SH-SY5Y (cell line): ENCODE measurements around the gene UQCRQ.

ENCODE experiments used
- GATA2 ChIP-seq: IDR thresholded peaks from 2 replicates; pipeline ENCODE4 v1.6.1; 2011; ENCODE audit warnings: mild to moderate bottlenecking, low read depth, low read length
- GATA3 ChIP-seq: IDR thresholded peaks from 2 replicates; pipeline ENCODE4 v1.6.1; 2011; ENCODE audit warnings: low read depth, mild to moderate bottlenecking, low read length, moderate library complexity

The UQCRQ gene

DNA sequence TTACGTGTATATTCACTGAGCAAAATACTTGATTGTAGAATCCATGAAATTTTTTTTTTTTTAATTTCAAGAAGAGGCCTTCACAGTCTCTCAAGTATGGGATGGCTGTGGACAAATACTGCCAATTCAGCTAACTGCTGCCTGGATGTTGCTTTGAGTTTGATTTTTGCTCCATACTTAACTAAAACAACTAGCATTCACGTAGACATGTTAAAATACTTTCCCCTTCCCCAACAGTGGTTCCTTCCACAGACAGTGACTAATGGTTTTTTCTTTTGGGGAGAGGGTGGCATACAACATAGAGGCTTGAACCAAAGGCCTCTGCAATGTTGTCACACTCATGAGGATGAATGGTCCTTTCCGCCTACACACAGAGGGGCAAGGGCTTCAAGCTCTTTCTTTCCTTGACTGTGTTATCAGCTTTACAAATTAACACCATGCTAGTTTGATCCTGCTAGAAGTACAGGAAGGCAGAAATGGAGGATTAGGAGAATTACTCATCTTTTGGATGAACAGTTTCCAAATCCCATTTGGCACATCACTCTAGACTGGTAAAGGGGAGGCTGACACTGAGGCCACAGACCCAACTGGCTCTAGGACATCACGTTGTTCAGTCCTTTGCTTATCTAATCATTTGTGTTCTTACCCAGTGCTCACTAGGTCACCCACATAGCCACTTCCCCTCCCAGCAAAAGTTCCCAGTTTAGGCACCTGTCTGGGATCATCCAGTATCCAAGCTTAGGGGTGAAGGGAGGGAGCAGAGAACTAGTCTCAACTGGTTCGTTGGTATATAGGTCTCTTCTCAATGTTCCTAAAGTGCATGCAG lies 5.2 kb downstream of the UQCRQ start:
- no peak for TF ChIP-seq GATA2
- no peak for TF ChIP-seq GATA3

- TF ChIP-seq GATA2 (no peak), GATA3 (no peak)
Measured at GRCh38 chr5:132872788-132873118, 6.3 kb downstream of the UQCRQ start.

DNA sequence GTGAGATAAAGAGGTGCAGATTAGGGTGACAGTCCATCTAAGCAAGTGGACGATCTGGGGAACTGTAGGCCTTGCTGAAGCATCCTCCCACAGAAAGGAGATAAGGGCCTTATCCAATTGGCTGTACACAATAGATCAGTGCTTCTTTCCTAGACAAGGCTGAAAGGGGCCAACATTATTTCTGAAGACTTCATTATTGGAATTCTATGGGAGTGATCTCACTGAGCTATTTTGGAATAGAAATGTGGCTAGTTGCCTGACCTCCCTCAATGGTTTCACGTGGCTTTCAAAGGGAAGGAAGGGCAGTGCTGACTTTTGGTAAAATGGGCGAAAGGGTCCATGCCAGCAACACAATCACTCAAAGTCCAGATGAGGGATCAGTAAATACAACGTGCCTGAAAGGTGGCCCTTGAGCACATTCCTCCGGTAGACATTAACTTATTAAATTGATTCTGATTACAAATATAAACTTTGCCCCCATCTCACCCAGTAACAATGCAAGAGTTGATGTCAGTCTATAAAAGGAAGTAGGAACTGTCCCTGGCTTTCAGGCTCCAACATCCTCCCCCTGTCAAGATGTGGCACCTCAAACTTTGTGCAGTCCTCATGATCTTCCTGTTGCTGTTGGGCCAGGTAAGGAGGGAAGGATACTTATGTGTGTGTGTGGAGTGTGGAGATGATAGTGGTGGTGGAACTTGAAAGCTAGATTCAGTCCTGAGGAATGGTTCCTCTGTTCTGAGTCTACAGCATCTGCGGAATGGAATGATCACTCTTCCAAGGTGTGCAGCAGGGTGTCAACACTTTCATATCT lies 6.9 kb downstream of the UQCRQ start, which contains the start of gene LEAP2:
Gene LEAP2 (plus strand): TSS at position 550 of the 811 bp plus-strand sequence. CDS start 27 bp downstream, at position 577.
- TF ChIP-seq GATA2 (no peak), GATA3 (no peak)

DNA sequence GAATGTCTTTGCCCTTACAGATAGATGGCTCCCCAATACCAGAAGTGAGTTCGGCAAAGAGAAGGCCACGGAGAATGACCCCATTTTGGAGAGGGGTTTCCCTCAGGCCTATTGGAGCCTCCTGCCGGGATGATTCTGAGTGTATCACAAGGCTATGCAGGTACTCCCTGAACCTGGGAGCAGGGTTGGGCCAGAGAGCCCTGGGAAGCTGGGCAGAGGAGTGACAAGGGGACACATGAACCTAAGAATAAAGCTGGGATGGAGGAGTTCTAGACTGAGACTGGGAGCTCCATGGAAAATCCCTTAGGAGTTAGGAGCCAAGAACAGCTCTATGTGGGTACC lies 7.5 kb downstream of the UQCRQ start:
- TF ChIP-seq GATA3 (no peak), GATA2 (no peak)

DNA sequence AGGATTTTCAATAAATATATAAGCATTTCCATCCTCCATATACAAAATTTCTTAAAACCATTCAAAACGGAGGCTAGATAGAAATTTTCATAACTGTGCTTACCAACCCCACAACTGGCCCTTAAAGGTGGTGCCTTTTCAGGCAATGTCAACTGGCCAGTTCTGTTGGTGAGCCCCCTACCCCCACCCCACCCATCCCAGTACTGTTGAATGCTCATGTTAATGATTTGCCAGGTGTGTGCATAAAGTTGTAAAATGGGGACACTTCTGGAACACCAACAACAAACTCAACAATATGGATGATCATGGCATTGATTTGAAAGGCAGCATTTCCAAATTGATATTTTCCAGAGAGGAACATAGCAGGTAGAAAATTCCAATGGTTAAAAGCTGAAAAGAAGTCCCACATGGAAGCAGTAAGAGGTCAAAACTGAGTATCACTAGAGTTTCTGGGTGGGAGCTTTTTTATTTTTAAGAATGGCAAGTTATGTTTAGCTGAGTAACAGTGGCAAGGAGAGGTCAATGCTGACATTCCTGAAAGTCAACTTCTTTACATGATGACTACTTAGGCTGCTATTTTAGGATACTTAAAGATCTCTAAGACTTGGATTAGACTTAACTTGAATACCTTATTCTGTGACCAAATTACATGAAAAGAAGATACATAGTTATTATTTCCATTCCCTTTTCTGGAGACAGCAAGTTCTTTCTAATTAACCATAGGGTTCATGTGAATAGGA lies 9.7 kb downstream of the UQCRQ start:
- TF ChIP-seq GATA2 (no peak), GATA3 (no peak)

GRCh38 chr5:132877466-132877865 lies 11.0 kb downstream of the UQCRQ start:
- no peak for TF ChIP-seq GATA3

- TF ChIP-seq GATA2 (no peak), GATA3 (no peak)
Measured at GRCh38 chr5:132877938-132878337, 11.5 kb downstream of the UQCRQ start.

- TF ChIP-seq GATA2 (no peak), GATA3 (no peak)
Measured at GRCh38 chr5:132883261-132883834, 16.9 kb downstream of the UQCRQ start.

DNA sequence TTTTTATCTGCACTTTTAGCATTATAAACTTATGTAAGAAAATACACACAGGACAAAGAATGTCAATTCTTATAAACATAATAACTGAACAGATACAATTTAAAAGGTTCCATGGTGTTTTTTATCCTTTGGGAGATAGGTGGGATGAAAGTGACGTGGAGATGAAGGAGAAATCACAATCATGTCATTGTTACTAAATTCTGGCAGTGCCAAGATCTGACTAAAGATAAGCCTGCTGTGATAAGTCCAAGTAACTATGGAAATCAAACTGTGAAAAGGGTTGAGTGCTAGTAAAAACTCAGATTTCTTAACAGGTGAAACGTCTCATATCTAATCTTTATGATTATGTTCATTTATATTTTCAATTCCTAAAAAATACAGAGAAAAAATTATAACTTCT lies 18.1 kb downstream of the UQCRQ start:
- TF ChIP-seq GATA3 (peak; percentile 63), GATA2 (peak; percentile 63; the same call in 1 of the 2 replicates)

DNA sequence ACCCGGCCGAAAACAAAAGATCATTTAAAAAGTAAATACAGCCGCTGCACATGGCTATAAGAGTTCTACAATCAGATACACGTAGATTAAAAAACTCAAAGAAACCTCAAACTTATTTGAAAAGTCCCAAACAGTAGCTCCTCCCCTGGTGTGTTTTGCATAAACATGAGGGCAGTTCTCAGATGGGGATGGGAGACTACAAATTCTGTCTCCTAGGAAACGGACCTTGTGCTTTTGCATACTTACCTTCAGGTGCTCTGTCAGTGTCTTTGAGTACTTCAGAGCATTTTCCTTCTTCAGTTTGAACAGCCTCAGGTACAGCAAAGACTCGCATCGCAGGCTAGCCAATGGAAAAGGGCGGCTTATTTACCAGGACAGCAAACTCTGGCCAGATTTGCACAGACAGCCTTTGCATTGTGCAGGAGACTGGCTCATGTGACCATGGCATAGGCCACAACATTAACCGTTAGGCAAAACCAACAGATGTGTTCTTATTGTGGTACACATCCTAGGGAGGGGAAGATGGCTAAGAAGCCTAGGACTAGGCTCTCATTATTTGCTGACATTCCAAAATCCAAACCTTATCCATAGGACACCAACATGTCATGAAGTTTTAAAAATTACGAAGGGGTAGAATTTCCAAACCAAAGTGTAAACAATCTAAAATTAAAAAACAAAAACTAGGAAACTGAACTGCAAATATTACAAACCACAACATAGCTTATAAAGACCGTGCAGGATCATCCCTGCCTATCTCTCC lies 19.8 kb downstream of the UQCRQ start:
- TF ChIP-seq GATA3: no peak
- TF ChIP-seq GATA2: no peak

DNA sequence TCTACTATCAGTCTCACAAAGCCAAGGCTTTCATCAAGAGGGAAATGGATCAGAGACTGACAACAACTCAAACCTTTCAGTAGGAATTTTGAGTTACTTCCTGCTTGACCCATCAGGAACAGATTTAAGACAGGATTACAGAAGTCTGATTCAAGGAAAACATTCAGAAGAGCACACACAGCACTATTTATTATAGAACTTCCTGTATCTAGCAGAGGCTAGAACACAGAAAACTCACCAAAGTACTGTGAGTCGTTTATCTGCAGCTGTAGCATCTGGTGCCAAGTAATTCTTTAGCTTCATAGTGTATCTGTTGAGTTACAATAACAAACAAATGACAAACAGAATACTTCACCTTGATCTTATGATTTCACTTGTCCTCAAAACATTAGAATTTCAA lies 20.8 kb downstream of the UQCRQ start:
- TF ChIP-seq GATA2: no peak
- no peak for TF ChIP-seq GATA3

GRCh38 chr5:132889501-132889900 lies 23.1 kb downstream of the UQCRQ start:
- no peak for TF ChIP-seq GATA3
- no peak for TF ChIP-seq GATA2

DNA sequence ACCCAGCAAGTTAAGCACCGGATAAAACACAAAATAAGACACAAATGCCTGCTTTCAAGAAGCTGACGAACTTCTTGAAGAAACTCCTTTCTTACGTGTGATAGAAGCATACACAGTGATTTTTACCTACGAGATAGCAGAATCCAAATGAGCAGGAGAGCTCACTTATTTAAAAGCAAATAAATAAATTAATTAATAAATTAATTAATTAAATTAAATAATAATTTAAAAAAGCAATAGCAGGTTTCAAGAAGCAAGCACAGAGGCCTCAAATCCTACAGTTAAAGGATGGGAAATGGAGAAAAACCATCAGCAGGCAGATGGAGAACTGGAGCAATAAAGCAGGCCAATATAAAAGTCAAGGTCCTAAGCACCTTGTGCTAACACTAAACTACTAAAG lies 24.4 kb downstream of the UQCRQ start:
- TF ChIP-seq GATA2: no peak
- no peak for TF ChIP-seq GATA3
